ENCODE data around the gene DRGX.

DNA sequence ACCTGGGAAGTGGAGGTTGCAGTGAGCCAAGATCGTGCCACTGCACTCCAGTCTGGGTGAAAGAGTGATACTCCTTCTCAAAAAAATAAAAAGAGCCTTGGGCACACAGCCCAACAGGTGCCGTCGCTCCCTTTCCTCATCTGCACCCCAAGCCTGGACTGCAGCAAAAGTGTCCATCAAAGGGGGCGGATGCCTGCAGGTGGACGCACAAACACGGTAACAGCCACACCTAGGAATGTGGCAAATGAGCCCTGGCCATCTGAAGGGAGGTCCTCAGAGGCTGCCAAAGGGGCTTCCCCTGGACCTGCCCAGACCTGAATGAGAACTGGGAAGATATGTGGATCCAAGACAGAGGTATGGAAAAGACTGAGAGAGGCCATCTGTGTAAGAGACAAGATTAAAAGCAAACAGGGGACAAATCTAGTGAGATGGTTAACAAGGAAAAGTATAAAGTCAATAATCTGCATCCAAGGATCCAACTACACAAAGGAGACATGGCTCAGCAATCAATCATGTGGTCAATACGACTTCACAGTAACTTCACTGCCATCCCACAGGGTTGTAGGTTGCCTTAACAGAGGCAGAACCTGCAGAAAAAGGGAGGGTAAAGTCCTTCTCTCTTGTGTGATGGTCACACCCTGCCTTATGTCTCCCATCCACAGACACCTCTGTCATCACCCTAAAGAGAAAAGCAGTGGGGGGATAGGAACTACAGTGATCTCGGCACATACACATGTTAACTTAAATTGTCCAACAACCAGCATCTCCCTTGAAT is 25.4 kb downstream of the DRGX start:
- TF ChIP-seq POLR2AphosphoS5 (IDR thresholded peaks at IDR 0.05) (no peak), CTCF (IDR thresholded peaks at IDR 0.05; ENCODE audit: poor library complexity, severe bottlenecking) (no peak)
- TF ChIP-seq, protein P1, sequence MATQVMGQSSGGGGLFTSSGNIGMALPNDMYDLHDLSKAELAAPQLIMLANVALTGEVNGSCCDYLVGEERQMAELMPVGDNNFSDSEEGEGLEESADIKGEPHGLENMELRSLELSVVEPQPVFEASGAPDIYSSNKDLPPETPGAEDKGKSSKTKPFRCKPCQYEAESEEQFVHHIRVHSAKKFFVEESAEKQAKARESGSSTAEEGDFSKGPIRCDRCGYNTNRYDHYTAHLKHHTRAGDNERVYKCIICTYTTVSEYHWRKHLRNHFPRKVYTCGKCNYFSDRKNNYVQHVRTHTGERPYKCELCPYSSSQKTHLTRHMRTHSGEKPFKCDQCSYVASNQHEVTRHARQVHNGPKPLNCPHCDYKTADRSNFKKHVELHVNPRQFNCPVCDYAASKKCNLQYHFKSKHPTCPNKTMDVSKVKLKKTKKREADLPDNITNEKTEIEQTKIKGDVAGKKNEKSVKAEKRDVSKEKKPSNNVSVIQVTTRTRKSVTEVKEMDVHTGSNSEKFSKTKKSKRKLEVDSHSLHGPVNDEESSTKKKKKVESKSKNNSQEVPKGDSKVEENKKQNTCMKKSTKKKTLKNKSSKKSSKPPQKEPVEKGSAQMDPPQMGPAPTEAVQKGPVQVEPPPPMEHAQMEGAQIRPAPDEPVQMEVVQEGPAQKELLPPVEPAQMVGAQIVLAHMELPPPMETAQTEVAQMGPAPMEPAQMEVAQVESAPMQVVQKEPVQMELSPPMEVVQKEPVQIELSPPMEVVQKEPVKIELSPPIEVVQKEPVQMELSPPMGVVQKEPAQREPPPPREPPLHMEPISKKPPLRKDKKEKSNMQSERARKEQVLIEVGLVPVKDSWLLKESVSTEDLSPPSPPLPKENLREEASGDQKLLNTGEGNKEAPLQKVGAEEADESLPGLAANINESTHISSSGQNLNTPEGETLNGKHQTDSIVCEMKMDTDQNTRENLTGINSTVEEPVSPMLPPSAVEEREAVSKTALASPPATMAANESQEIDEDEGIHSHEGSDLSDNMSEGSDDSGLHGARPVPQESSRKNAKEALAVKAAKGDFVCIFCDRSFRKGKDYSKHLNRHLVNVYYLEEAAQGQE (IDR thresholded peaks at IDR 0.05; ENCODE audit: borderline replicate concordance), result no peak
